Activated naive CD8-positive, alpha-beta T cell treated with anti-CD3 and anti-CD28 coated beads, Interleukin-2, amount 50 U/mL, for 24 hours (primary cell): Measurements from ENCODE around the gene WDR38.

Source experiments
- ATAC-seq: fragments of 150-1000 bp; cut with Tn5 transposase; one replicate; pipeline ENCODE4 v1.10.0; 2021
- DNase-seq: peaks from one replicate; pipeline ENCODE4 v3.0.0; 2021
- H3K27ac Mint-ChIP-seq: one replicate; pipeline ENCODE4 v1.8.0; 2021; ENCODE audit warnings: mild to moderate bottlenecking, mixed read lengths
- H3K27me3 Mint-ChIP-seq: one replicate; pipeline ENCODE4 v1.8.0; 2021; ENCODE audit warnings: mixed read lengths
- H3K36me3 Mint-ChIP-seq: one replicate; pipeline ENCODE4 v1.8.0; 2021; ENCODE audit warnings: low read depth, mixed read lengths
- H3K4me1 Mint-ChIP-seq: one replicate; pipeline ENCODE4 v1.8.0; 2021; ENCODE audit warnings: mixed read lengths
- H3K4me3 Mint-ChIP-seq: one replicate; pipeline ENCODE4 v1.8.0; 2021; ENCODE audit warnings: mild to moderate bottlenecking, moderate library complexity, mixed read lengths
- H3K9me3 Mint-ChIP-seq: one replicate; pipeline ENCODE4 v1.8.0; 2021; ENCODE audit warnings: mixed read lengths

Gene WDR38

DNA sequence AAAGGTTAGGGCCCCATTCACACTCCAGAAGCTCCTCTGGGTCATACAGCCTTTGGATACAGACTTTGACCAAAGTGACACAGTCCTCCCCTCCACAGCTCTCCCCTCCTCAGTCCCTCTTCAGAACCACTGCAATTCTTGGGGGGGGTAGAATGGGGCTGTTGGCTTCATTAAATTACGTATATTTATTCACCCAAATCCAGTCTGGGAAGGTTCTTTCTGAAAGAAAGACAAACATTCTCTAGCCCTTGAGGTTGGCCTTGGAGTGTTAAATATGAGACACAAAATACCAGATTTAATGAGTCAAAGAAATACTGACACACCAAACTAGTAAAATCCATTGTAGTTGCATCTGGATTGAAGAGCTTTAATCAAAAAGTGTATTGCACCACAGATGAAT is 24.8 kb downstream of the WDR38 start:
- H3K4me1 Mint-ChIP-seq: peaks cover 17% of the 10 kb centered on the region
- no peaks in the 10 kb centered on the region for H3K27me3 Mint-ChIP-seq
- no peak overlapping the region for H3K4me3 Mint-ChIP-seq
- H3K27ac Mint-ChIP-seq: no peak overlapping the region
- DNase-seq: no peak
- peaks cover 47% of the 10 kb centered on the region for H3K36me3 Mint-ChIP-seq
- ATAC-seq: no peak
- no peaks in the 10 kb centered on the region for H3K9me3 Mint-ChIP-seq

- no peak overlapping the region for H3K27ac Mint-ChIP-seq
- peaks cover 12% of the 10 kb centered on the region for H3K4me1 Mint-ChIP-seq
- H3K4me3 Mint-ChIP-seq: no peak overlapping the region
- H3K9me3 Mint-ChIP-seq: no peaks in the 10 kb centered on the region
- H3K27me3 Mint-ChIP-seq: no peaks in the 10 kb centered on the region
- H3K36me3 Mint-ChIP-seq: peaks cover 42% of the 10 kb centered on the region
- DNase-seq: no peak
- no peak for ATAC-seq
Measured at GRCh38 chr9:124878518-124878917, 25.3 kb downstream of the WDR38 start.

GRCh38 chr9:124879226-124879625 is 26.0 kb downstream of the WDR38 start:
- no peaks in the 10 kb centered on the region for H3K9me3 Mint-ChIP-seq
- H3K4me3 Mint-ChIP-seq: no peak overlapping the region
- no peak overlapping the region for H3K27ac Mint-ChIP-seq
- H3K36me3 Mint-ChIP-seq: peaks cover 37% of the 10 kb centered on the region
- ATAC-seq (no peak), DNase-seq (no peak)
- H3K4me1 Mint-ChIP-seq: peaks cover 5% of the 10 kb centered on the region
- H3K27me3 Mint-ChIP-seq: no peaks in the 10 kb centered on the region

GRCh38 chr9:124880501-124880900 is 27.2 kb downstream of the WDR38 start:
- Mint-ChIP-seq H3K27ac (no peak overlapping the region), H3K4me3 (no peak overlapping the region), H3K36me3 (peaks cover 35% of the 10 kb centered on the region), H3K9me3 (no peaks in the 10 kb centered on the region), H3K4me1 (peaks cover 3% of the 10 kb centered on the region), H3K27me3 (no peaks in the 10 kb centered on the region)
- no peak for DNase-seq
- ATAC-seq: no peak

DNA sequence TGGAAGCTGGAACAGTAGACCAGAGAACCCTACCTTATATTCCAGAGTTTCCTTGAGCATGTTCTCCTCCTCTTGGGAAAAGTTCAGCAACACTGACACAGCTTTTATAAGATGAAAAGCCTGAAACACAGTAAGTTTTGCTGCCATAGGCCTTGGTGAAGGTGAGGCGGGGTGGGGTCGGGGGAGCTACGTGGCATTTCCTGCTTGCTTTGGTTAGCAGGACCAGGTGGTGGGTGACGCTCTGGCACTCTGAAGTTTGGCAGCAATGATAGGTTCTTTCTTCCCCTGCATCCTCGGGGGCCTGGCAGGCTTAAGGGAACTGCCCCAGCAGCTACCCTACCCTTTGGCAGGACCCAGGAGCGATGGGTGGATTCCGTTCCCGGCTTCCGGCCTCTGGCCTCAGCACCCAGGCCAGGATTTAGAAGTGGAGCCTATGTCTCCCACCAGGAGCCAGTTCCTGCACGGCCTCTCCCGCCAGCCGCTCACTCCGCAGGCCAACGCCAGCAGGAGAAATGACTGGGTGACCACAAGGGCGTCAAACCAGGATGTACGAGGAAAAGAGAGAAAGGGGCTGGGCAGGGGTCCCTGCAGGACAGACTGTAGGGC is 28.0 kb downstream of the WDR38 start:
- peaks cover 38% of the 10 kb centered on the region for H3K36me3 Mint-ChIP-seq
- H3K27me3 Mint-ChIP-seq: no peaks in the 10 kb centered on the region
- H3K9me3 Mint-ChIP-seq: no peaks in the 10 kb centered on the region
- no peak overlapping the region for H3K27ac Mint-ChIP-seq
- H3K4me1 Mint-ChIP-seq: peaks cover 3% of the 10 kb centered on the region
- H3K4me3 Mint-ChIP-seq: no peak overlapping the region
- ATAC-seq (no peak), DNase-seq (no peak)

DNA sequence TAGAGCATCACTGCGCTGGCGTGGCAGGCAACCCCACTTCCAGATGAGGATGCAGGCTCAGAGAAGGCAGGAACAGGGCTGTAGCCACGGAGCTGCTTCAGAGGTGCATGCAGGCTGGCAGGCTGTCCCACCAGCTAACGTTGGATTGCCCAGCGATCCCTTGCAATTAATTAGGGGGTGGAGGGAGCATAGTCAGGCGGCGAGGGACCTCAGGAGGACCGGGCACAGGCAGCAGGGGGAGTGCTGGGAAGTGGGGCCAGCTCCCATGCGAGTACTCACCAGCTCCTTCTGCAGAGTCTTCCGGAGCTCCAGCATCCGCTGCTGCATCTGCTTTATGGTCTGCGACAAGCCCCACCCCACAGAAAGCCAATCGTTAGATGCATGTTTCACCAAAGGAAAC is 29.0 kb downstream of the WDR38 start:
- Mint-ChIP-seq H3K36me3 (peaks cover 40% of the 10 kb centered on the region), H3K9me3 (no peaks in the 10 kb centered on the region), H3K4me3 (no peak overlapping the region), H3K27me3 (no peaks in the 10 kb centered on the region), H3K4me1 (no peaks in the 10 kb centered on the region), H3K27ac (no peak overlapping the region)
- ATAC-seq (no peak), DNase-seq (no peak)

- Mint-ChIP-seq H3K36me3 (peaks cover 37% of the 10 kb centered on the region), H3K27me3 (no peaks in the 10 kb centered on the region), H3K27ac (no peak overlapping the region), H3K9me3 (no peaks in the 10 kb centered on the region), H3K4me1 (no peaks in the 10 kb centered on the region), H3K4me3 (no peak overlapping the region)
- DNase-seq (no peak), ATAC-seq (no peak)
Measured at GRCh38 chr9:124884376-124884775, 31.1 kb downstream of the WDR38 start.

- ATAC-seq (no peak), DNase-seq (no peak)
- H3K27ac Mint-ChIP-seq: no peak overlapping the region
- H3K36me3 Mint-ChIP-seq: peaks cover 40% of the 10 kb centered on the region
- H3K4me3 Mint-ChIP-seq: no peak overlapping the region
- no peaks in the 10 kb centered on the region for H3K9me3 Mint-ChIP-seq
- H3K4me1 Mint-ChIP-seq: no peaks in the 10 kb centered on the region
- H3K27me3 Mint-ChIP-seq: no peaks in the 10 kb centered on the region
Measured at GRCh38 chr9:124885551-124885950, 32.3 kb downstream of the WDR38 start.

GRCh38 chr9:124886461-124886860 is 33.2 kb downstream of the WDR38 start:
- ATAC-seq (no peak), DNase-seq (no peak)
- peaks cover 47% of the 10 kb centered on the region for H3K36me3 Mint-ChIP-seq
- no peaks in the 10 kb centered on the region for H3K27me3 Mint-ChIP-seq
- no peak overlapping the region for H3K27ac Mint-ChIP-seq
- H3K9me3 Mint-ChIP-seq: no peaks in the 10 kb centered on the region
- no peak overlapping the region for H3K4me3 Mint-ChIP-seq
- no peaks in the 10 kb centered on the region for H3K4me1 Mint-ChIP-seq

DNA sequence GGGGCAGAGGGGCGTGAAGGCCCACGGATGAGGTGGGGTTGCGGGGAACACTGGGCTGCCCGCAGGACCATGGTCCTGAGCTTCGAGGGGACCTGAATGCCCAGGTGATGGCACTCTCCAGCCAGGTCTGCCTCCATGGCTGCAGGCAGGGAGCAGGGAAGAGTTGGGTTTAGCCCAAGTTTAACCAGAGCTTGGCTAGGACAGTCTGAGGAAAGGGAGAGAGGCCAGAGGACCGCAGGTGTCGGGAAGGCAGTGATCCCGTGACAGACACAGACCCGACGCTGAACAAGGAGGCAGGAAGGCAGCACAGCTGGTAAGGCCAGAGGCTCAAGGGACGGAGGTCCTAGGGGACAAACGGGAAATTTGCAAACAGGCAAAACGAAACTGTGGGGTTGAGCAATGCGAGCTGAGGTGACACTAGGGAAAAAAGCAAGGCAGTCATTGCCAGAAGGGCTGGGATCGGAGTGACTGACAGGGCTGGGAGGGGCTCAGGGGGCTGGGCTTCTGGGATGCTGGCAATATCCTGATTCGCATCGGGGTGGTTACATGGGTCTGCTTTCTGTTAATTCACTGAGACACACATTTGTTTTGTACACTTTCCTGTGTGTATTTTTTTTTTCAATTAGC is 33.7 kb downstream of the WDR38 start:
- peaks cover 49% of the 10 kb centered on the region for H3K36me3 Mint-ChIP-seq
- ATAC-seq (no peak), DNase-seq (no peak)
- H3K4me3 Mint-ChIP-seq: no peak overlapping the region
- H3K27ac Mint-ChIP-seq: no peak overlapping the region
- H3K4me1 Mint-ChIP-seq: no peaks in the 10 kb centered on the region
- no peaks in the 10 kb centered on the region for H3K27me3 Mint-ChIP-seq
- no peaks in the 10 kb centered on the region for H3K9me3 Mint-ChIP-seq

DNA sequence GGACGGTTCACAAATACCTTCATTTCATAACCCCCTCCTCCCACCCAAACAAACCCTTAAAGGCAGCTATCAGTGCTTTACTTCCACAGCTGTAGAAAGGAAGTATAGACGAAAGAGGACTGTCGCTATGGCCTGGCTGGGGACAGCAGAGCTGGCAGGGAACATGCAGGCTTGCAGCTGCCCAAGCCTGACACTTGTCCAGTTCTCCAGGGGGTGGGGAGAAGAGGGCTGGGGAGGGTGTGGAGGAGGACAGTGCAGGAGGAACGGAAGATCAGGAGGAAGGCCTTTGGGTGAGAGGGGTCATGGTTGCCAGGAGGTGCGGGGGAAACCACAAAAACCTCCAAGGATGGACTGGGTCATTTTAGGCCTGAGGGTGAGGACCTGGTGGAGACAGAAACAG is 34.6 kb downstream of the WDR38 start:
- no peak for DNase-seq
- no peak for ATAC-seq
- Mint-ChIP-seq H3K27me3 (no peaks in the 10 kb centered on the region), H3K36me3 (peaks cover 50% of the 10 kb centered on the region), H3K4me1 (no peaks in the 10 kb centered on the region), H3K9me3 (no peaks in the 10 kb centered on the region), H3K4me3 (no peak overlapping the region), H3K27ac (no peak overlapping the region)

- DNase-seq (no peak), ATAC-seq (no peak)
- H3K27me3 Mint-ChIP-seq: no peaks in the 10 kb centered on the region
- no peak overlapping the region for H3K27ac Mint-ChIP-seq
- no peaks in the 10 kb centered on the region for H3K9me3 Mint-ChIP-seq
- peaks cover 57% of the 10 kb centered on the region for H3K36me3 Mint-ChIP-seq
- no peaks in the 10 kb centered on the region for H3K4me1 Mint-ChIP-seq
- no peak overlapping the region for H3K4me3 Mint-ChIP-seq
Measured at GRCh38 chr9:124889006-124889405, 35.7 kb downstream of the WDR38 start.

GRCh38 chr9:124890179-124890578 is 36.9 kb downstream of the WDR38 start:
- DNase-seq (no peak), ATAC-seq (no peak)
- Mint-ChIP-seq H3K4me1 (no peaks in the 10 kb centered on the region), H3K36me3 (peaks cover 53% of the 10 kb centered on the region), H3K27me3 (no peaks in the 10 kb centered on the region), H3K9me3 (no peaks in the 10 kb centered on the region), H3K27ac (no peak overlapping the region), H3K4me3 (no peak overlapping the region)

DNA sequence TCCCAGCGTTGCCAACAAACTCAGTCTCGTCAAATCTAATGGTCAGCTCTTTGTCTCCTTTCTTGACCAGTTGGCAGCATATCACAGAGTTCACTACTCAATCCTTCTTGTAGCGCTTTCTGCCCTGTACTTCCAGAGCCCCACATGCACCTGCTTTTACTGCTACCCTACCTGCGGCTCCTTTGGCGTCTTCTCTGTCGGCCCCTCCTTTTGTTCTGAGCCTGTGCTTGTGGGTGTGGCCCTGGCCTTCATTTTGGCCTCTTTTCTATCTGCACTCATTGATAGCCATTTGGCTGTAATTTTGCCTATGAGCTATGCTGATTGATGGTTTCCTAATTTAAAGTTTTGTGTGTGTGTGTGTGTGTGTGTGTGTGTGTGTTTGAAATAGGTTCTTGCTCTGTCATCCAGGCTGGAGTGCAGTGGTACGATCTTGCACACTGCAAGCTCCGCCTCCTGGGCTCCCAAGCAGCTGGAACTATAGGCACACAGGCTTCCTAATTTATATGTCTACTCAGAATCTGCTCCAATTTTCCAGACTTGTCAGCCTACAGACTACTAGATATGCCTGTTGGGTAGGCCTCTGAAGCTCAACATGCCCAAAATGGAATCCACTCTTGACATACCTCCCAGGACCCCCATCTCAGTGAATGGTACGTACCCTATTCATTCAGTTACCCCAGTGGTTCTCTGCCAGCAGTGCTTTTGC is 40.9 kb downstream of the WDR38 start:
- Mint-ChIP-seq H3K27ac (no peak overlapping the region), H3K27me3 (no peaks in the 10 kb centered on the region), H3K4me3 (no peak overlapping the region), H3K36me3 (peaks cover 49% of the 10 kb centered on the region), H3K4me1 (no peaks in the 10 kb centered on the region), H3K9me3 (no peaks in the 10 kb centered on the region)
- DNase-seq (no peak), ATAC-seq (no peak)

DNA sequence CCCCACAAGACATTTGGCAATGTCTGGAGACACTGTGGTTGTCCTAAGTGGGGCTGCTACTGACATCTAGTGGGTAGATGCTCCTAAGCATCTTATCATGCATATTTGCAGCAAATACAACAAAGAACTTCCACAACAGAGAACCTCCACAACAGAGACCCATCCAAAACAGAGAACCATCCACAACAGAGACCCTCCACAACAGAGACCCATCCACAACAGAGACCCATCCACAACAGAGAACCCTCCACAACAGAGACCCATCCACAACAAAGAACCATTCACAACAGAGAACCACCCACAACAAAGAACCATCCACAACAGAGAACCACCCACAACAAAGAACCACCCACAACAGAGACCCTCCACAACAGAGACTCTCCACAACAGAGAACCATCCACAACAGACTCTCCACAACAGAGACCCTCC is 41.5 kb downstream of the WDR38 start:
- no peak overlapping the region for H3K27ac Mint-ChIP-seq
- H3K4me3 Mint-ChIP-seq: no peak overlapping the region
- DNase-seq (no peak), ATAC-seq (peak; percentile 61)
- no peaks in the 10 kb centered on the region for H3K27me3 Mint-ChIP-seq
- no peaks in the 10 kb centered on the region for H3K4me1 Mint-ChIP-seq
- peaks cover 47% of the 10 kb centered on the region for H3K36me3 Mint-ChIP-seq
- no peaks in the 10 kb centered on the region for H3K9me3 Mint-ChIP-seq
